Measurements from ENCODE around the gene ZNF146. TPM values are rescaled to one million over a fixed set of nuclear protein-coding genes. Genes with fewer than 3 reads are reported as not detected.
A peak's percentile ranks its signal among the peaks of the same experiment; 100 is the strongest.

The ZNF146 gene
- total RNA-seq (2021; fragmentation: NEBNext Ultra II Directional; extraction: Animal tissue kit (Norgen Biotek cat#: 25700)) (154 and 161 TPM in 2 replicates), polyA plus RNA-seq (2011; rRNA removed) (18.8 and 27.0 TPM in 2 replicates), polyA minus RNA-seq (2011; rRNA and poly(A)+ RNA removed) (68.0 and 109 TPM in 2 replicates)
- 67.9 TPM for polyA plus RNA-seq (2011; cell fraction: cytosol; rRNA removed)
- polyA plus RNA-seq (2011; cell fraction: nucleus; rRNA removed), result 29.6 TPM
- polyA plus RNA-seq (2012, experiment 1 of 2), result 74.1 to 160 TPM (median 94.5 TPM) in 4 replicates
- polyA plus RNA-seq (2012, experiment 2 of 2), result 6.1 TPM
- polyA plus RNA-seq (2013, experiment 1 of 2), result 106 TPM
- polyA plus RNA-seq (2013, experiment 2 of 2), result 101 TPM
- 59.6 TPM for polyA minus RNA-seq (2011; cell fraction: cytosol; rRNA and poly(A)+ RNA removed)
- polyA minus RNA-seq (2011; cell fraction: nucleus; rRNA and poly(A)+ RNA removed), result 159 TPM
- long read RNA-seq, experiment 1, transcript ZNF146-201 (4 exons, 3,326 nt), result minor isoform, 8 of 120 reads
- long read RNA-seq, experiment 1, transcript ZNF146-204 (2 exons, 571 nt), result major isoform, 15 of 120 reads
- long read RNA-seq, experiment 1, transcript ZNF146-202 (3 exons, 3,780 nt), result minor isoform, 7 of 120 reads
- long read RNA-seq, experiment 1, partial matches to known transcripts, result 85 of 120 reads
- long read RNA-seq, experiment 1, other reads (novel, unspliced or antisense), result 4 of 120 reads
- long read RNA-seq, experiment 2, transcript ZNF146-201 (4 exons, 3,326 nt), result major isoform, 21 of 53 reads
- long read RNA-seq, experiment 2, transcript ZNF146-202 (3 exons, 3,780 nt), result minor isoform, 12 of 53 reads
- long read RNA-seq, experiment 2, partial matches to known transcripts, result 0 of 53 reads
- long read RNA-seq, experiment 2, other reads (novel, unspliced or antisense), result 14 of 53 reads

DNA sequence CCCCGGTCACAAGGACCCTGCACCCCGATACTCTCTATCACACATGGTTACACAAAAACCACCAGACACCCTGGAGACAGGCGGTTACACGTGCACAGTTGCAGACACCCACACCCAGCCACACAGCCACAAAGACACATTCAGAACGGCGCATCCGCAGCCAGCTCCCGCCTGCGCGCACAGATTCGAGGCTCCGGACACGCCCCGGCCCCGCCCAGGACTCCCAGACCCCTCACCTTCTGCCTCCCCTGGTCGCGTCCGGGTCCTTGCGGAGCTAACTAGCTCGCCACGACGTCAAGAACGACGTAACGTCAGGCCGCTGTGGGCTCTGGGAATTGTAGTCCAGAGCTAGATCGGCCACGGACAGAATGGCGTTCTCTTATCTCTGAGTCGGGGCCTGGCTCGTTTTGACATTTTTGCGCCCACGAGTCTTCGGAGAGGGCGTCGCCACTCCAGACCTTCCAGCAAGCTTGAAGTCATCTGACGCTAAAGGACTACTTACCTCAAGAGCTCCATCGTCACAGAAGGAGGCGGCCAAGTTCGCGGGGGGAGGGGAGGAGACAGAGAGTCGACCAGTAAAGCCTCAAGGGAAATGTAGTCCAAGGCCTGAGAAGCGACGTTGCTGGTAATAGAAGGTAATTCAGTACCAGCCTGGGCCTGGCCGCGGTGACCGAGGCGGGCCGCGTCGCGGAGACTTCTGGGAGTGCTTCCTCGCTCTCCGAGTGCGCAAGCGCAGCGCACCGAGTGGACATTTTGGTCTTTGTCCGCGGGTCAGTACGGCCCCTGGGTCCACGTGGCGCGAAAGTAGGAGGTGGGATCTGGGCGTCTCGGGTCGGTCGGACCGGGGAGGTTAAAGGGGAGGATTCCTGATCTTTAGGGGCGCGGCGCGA, at the start of gene ZNF146, which contains the start of gene ZNF565:
ZNF146 (plus strand) TSS at position 721 of the 890 bp plus-strand sequence. CDS start 21,335 bp downstream, outside the sequence.
ZNF565 (minus strand) TSS at position 280 of the 890 bp plus-strand sequence. CDS start 12,680 bp downstream, outside the sequence.
- H2AK5ac ChIP-seq (ENCODE audit: low read depth, low read length), result peak within 1 kb of the TSS; percentile 98
- DNase-seq (ENCODE audit: low read depth in 1 of 2, low spot score in 2 of 2) (peak; percentile 91 to 95), FAIRE-seq (no peak)
- peaks cover 8% of the 10 kb centered on the region for H3K79me1 ChIP-seq (ENCODE audit: low read depth, low read length)
- peak within 1 kb of the TSS; percentile 97 for H3K27ac ChIP-seq (ENCODE audit: low read depth, low read length)
- peak within 1 kb of the TSS; percentile 88 for H3K4ac ChIP-seq (replicated peaks; ENCODE audit: insufficient read length, low read depth, low read length)
- H3K4me3 ChIP-seq (ENCODE audit: extremely low read depth in 1 of 4, insufficient read depth in 2 of 4, low read depth in 3 of 4, low read length in 4 of 4), result peak within 1 kb of the TSS; percentile 85 to 92 (median 90)
- peak within 1 kb of the TSS; percentile 99 for H2BK5ac ChIP-seq (ENCODE audit: low read depth, low read length)
- H4K8ac ChIP-seq (ENCODE audit: extremely low read depth, insufficient read depth, low read length), result peak within 1 kb of the TSS; percentile 100
- H4K91ac ChIP-seq (replicated peaks; ENCODE audit: insufficient read length, low read length), result peak within 1 kb of the TSS; percentile 98
- peaks cover 0 to 6% (median 2%) of the 10 kb centered on the region in 4 experiments; a peak in 5 of 7 replicates for H3K4me1 ChIP-seq (replicated peaks in 1 of 4; ENCODE audit: control insufficient read depth in 3 of 4, insufficient read depth in 4 of 4, low read length in 3 of 4)
- peak within 1 kb of the TSS; percentile 99 for H3K18ac ChIP-seq (ENCODE audit: extremely low read depth, low read length)
- H3K79me2 ChIP-seq (ENCODE audit: control insufficient read depth in 1 of 2, insufficient read depth in 2 of 2, low read length in 2 of 2), result peaks cover 22 to 53% of the 10 kb centered on the region in 2 experiments
- peak within 1 kb of the TSS; percentile 98 for H2AFZ ChIP-seq (ENCODE audit: low read length)
- H2BK15ac ChIP-seq (ENCODE audit: low read length), result peak within 1 kb of the TSS; percentile 98
- H3K56ac ChIP-seq (replicated peaks; ENCODE audit: insufficient read length, low read depth, low read length), result peak within 1 kb of the TSS; percentile 97
- H3K4me2 ChIP-seq (ENCODE audit: insufficient read depth in 1 of 2, low read depth in 2 of 2, low read length in 2 of 2), result peak within 1 kb of the TSS; percentile 99 to 100
- H2BK12ac ChIP-seq (ENCODE audit: low read depth, low read length), result peak within 1 kb of the TSS; percentile 99
- CTCF ChIA-PET (ENCODE audit: partially characterized antibody), result interaction anchor here (0.7 to 2.0 kb wide), 4 partner anchors 19 to 333 kb away, joined by 3 to 8 read pairs (median 4); no protein-coding TSS in a partner anchor
- H3K23ac ChIP-seq (ENCODE audit: insufficient read length), result peak within 1 kb of the TSS; percentile 1
- H4K20me1 ChIP-seq (replicated peaks in 1 of 2; ENCODE audit: control insufficient read depth in 1 of 2, insufficient read depth in 2 of 2, low read length in 2 of 2), result no peaks in the 10 kb centered on the region
- peak within 1 kb of the TSS; percentile 75; the same call in 1 of the 2 replicates for H2BK20ac ChIP-seq (ENCODE audit: low read length)
- H3K36me3 ChIP-seq (ENCODE audit: control insufficient read depth in 2 of 4, insufficient read depth in 4 of 4, low read length in 3 of 4), result peaks cover 0 to 12% (median 0%) of the 10 kb centered on the region in 4 experiments; a peak in 3 of 8 replicates
- H4K5ac ChIP-seq (ENCODE audit: insufficient read length, low read depth, low read length), result peak within 1 kb of the TSS; percentile 99
- WGBS, 2 experiments (ENCODE audit: extremely low coverage in 1 of 2, insufficient coverage in 1 of 2, insufficient read length in 1 of 2, insufficient replicate concordance in 2 of 2, low coverage in 1 of 2, low lambda C conversion rate in 2 of 2, missing lambda C conversion rate in 1 of 2), result 0% methylated on average over 72 of the region's 73 CpGs; no CpG with 5 or more reads in 1 of the 2 experiments
- POLR2A ChIA-PET (ENCODE audit: partially characterized antibody), result interaction anchor here (0.6 to 4.6 kb wide), 32 partner anchors 8 to 1226 kb away, joined by 3 to 23 read pairs (median 4); partner anchors contain the start of genes CAPNS1, OVOL3, POLR2I and ZNF260
- no peaks in the 10 kb centered on the region for H3K9me3 ChIP-seq (ENCODE audit: insufficient read depth in 2 of 2, low read depth in 1 of 2, low read length in 1 of 2)
- peak within 1 kb of the TSS; percentile 97 to 100 (median 99) for H3K9ac ChIP-seq (replicated peaks in 1 of 4; ENCODE audit: extremely low read depth in 1 of 4, low read depth in 3 of 4, low read length in 3 of 4)
- H2BK120ac ChIP-seq (replicated peaks; ENCODE audit: low read depth, low read length), result peak within 1 kb of the TSS; percentile 98
- H3K23me2 ChIP-seq (ENCODE audit: low read depth, low read length), result peaks cover 7% of the 10 kb centered on the region
- peak within 1 kb of the TSS; percentile 99 for H3K14ac ChIP-seq (ENCODE audit: insufficient read length)
- no peaks in the 10 kb centered on the region for H3K27me3 ChIP-seq (replicated peaks in 1 of 4; ENCODE audit: control insufficient read depth in 3 of 4, extremely low read depth in 1 of 4, insufficient read depth in 3 of 4, low read length in 3 of 4)
- TF ChIP-seq HDAC2 (IDR thresholded peaks at IDR 0.05; ENCODE audit: borderline replicate concordance in 1 of 2, low read depth in 2 of 2, low read length in 2 of 2) (0 out of 4 replicates have a peak, but pooled peaks of 1 of the 2 experiments have one; percentile 72), CHD1 (IDR thresholded peaks at IDR 0.05; ENCODE audit: low read depth, low read length) (no peak), EP300 (IDR thresholded peaks at IDR 0.05; ENCODE audit: borderline replicate concordance in 1 of 2, low read depth in 2 of 2, low read length in 2 of 2) (0 out of 3 replicates have a peak, but pooled peaks of 1 of the 2 experiments have one; percentile 6), BACH1 (IDR thresholded peaks at IDR 0.05; ENCODE audit: low read length) (0 out of 2 replicates have a peak, but pooled peaks have one; percentile 7)
